ENCODE data around the gene PTTG1. TPM values are rescaled to one million over a fixed set of nuclear protein-coding genes. Genes with fewer than 3 reads are reported as not detected.

The PTTG1 gene
- total and polyA plus RNA-seq, 8 donors, result 2.3 to 104 (median 23.9) TPM; not detected in 1

GRCh38 chr5:160448886-160449285, 27.2 kb downstream of the PTTG1 start:
- no peak overlapping the region for H3K4me3 ChIP-seq
- no peaks in the 10 kb centered on the region for H3K9me3 ChIP-seq
- H3K27ac ChIP-seq, result no peak overlapping the region
- DNase-seq, result no peak
- peaks cover 0 to 11% (median 0%) of the 10 kb centered on the region in 4 donors for H3K4me1 ChIP-seq
- H3K36me3 ChIP-seq, result no peaks in the 10 kb centered on the region
- WGBS, 5 donors, result 47 to 100% (median 89%) methylated on average over 1 of the region's 1 CpG
- intact Hi-C loops (cut with DNase I; ENCODE audit: low total_unique reads), result no loop called here
- no peaks in the 10 kb centered on the region for H3K27me3 ChIP-seq
- no peak for TF ChIP-seq CTCF (IDR thresholded peaks at IDR 0.05)
- TF ChIP-seq POLR2A (IDR thresholded peaks at IDR 0.05), result no peak
- no peak for TF ChIP-seq POLR2AphosphoS5 (IDR thresholded peaks at IDR 0.05)
- no peak for TF ChIP-seq EP300 (IDR thresholded peaks at IDR 0.05)

DNA sequence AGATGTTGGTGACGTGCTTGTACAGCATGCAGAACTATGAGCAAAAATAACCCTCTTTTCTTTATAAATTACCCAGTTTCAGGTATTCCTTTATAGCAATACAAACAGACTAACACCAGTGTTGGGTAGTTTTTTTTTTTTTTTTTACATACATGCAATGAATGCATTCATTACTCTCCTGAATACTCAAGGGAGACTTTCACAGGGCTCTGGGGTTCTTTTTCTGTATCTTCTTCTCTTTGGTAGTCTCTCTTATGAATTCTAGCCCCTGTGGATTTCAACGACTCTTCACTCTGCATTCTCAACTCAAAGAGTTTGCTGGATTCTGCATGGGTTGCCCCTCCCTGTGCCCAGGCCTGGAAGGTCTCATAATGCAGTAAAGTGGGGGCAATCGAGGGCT, 27.8 kb downstream of the PTTG1 start:
- no peak overlapping the region for H3K4me3 ChIP-seq
- H3K27me3 ChIP-seq, result no peaks in the 10 kb centered on the region
- DNase-seq, result no peak
- no peak overlapping the region for H3K27ac ChIP-seq
- 92 to 96% (median 93%) methylated on average over 3 of the region's 3 CpGs for WGBS, 5 donors
- TF ChIP-seq EP300 (IDR thresholded peaks at IDR 0.05) (no peak), POLR2A (IDR thresholded peaks at IDR 0.05) (no peak), POLR2AphosphoS5 (IDR thresholded peaks at IDR 0.05) (no peak), CTCF (IDR thresholded peaks at IDR 0.05) (no peak)
- intact Hi-C loops (cut with DNase I; ENCODE audit: low total_unique reads), result no loop called here
- no peaks in the 10 kb centered on the region for H3K9me3 ChIP-seq
- H3K4me1 ChIP-seq, result peaks cover 0 to 11% (median 0%) of the 10 kb centered on the region in 4 donors
- no peaks in the 10 kb centered on the region for H3K36me3 ChIP-seq

DNA sequence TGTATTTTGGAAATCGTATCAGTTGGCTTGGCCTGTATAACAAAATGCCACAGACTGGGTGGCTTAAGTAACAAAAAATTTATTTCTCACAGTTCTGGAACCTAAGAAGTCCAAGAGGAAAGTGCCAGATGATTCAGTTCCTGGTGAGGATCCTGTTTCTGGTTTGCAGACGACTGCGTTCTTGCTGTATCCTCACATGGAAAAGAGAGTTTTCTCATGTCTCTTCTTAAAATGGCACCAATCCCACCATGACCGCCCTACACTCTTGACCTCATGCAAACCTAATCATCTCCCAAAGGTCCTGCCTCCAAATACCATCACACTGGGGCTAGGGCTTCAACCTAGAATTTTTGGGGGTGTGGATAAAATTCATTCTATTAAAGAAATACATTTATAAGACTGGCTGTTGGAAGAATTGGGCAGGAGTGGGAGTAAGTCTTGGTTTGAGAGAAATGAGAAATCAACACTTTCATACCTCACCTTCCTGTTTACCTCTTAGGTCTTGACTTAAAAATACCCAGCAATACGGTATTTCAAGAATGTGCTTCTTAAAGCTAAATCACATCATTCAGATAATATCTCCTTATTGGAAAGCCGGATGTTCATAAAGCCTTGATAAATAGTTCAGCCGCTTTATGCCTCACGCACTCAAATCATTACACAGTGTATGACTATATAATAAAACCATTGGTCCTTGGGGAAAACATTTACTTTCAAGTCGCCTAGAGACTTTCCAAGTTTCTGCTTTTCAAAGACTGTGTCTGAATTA, 28.7 kb downstream of the PTTG1 start:
- TF ChIP-seq EP300 (IDR thresholded peaks at IDR 0.05) (no peak), POLR2AphosphoS5 (IDR thresholded peaks at IDR 0.05) (no peak), CTCF (IDR thresholded peaks at IDR 0.05) (no peak), POLR2A (IDR thresholded peaks at IDR 0.05) (no peak)
- DNase-seq, result no peak
- intact Hi-C loops (cut with DNase I; ENCODE audit: low total_unique reads), result no loop called here
- Histone ChIP-seq H3K4me1 (peaks cover 0 to 11% (median 0%) of the 10 kb centered on the region in 4 donors), H3K27ac (no peak overlapping the region), H3K27me3 (no peaks in the 10 kb centered on the region), H3K36me3 (no peaks in the 10 kb centered on the region), H3K4me3 (no peak overlapping the region), H3K9me3 (no peaks in the 10 kb centered on the region)
- WGBS, 5 donors, result 88 to 93% (median 92%) methylated on average over 9 of the region's 9 CpGs

GRCh38 chr5:160451281-160451680, 29.6 kb downstream of the PTTG1 start:
- WGBS, 5 donors, result 96 to 100% (median 97%) methylated on average over 2 of the region's 2 CpGs

More at GRCh38 chr5:160451281-160451680, 29.6 kb downstream of the PTTG1 start:
- Histone ChIP-seq H3K27me3 (peaks cover 0 to 7% (median 0%) of the 10 kb centered on the region in 3 donors), H3K27ac (no peak overlapping the region), H3K36me3 (no peaks in the 10 kb centered on the region), H3K9me3 (no peaks in the 10 kb centered on the region), H3K4me1 (peaks cover 0 to 11% (median 0%) of the 10 kb centered on the region in 4 donors), H3K4me3 (no peak overlapping the region)
- no peak for TF ChIP-seq POLR2A (IDR thresholded peaks at IDR 0.05)
- TF ChIP-seq CTCF (IDR thresholded peaks at IDR 0.05), result no peak
- TF ChIP-seq POLR2AphosphoS5 (IDR thresholded peaks at IDR 0.05), result no peak
- TF ChIP-seq EP300 (IDR thresholded peaks at IDR 0.05), result no peak
- intact Hi-C loops (cut with DNase I; ENCODE audit: low total_unique reads), result no loop called here
- no peak for DNase-seq
